ENCODE measurements around the gene ZBTB2. TPM values are rescaled to one million over a fixed set of nuclear protein-coding genes. Genes with fewer than 3 reads are reported as not detected.

Gene ZBTB2
- total RNA-seq, 1 experiment from 2014 or later: 8.9 TPM

GRCh38 chr6:151388236-151388635 is 3.1 kb downstream of the ZBTB2 start:
- no TSS peak for BruUV-seq (replicated peaks)
- H3F3A ChIP-seq (ENCODE audit: insufficient read depth, low read depth): peaks cover 37% of the 10 kb centered on the region
- H3K4me2 ChIP-seq: peak overlapping the region; percentile 77
- DNase-seq: no peak
- peaks cover 30% of the 10 kb centered on the region for H3K4me1 ChIP-seq (replicated peaks; ENCODE audit: insufficient read depth)
- no peaks in the 10 kb centered on the region for H3K27me3 ChIP-seq (ENCODE audit: insufficient read depth, low read depth)
- intact Hi-C loops (cut with micrococcal nuclease; ENCODE audit: unreplicated experiment): no loop called here
- H3K9me3 ChIP-seq (ENCODE audit: insufficient read depth, low read depth): no peaks in the 10 kb centered on the region
- TF ChIP-seq EZH2 (IDR thresholded peaks at IDR 0.05; ENCODE audit: low read depth): no peak
- TF ChIP-seq, protein P1, sequence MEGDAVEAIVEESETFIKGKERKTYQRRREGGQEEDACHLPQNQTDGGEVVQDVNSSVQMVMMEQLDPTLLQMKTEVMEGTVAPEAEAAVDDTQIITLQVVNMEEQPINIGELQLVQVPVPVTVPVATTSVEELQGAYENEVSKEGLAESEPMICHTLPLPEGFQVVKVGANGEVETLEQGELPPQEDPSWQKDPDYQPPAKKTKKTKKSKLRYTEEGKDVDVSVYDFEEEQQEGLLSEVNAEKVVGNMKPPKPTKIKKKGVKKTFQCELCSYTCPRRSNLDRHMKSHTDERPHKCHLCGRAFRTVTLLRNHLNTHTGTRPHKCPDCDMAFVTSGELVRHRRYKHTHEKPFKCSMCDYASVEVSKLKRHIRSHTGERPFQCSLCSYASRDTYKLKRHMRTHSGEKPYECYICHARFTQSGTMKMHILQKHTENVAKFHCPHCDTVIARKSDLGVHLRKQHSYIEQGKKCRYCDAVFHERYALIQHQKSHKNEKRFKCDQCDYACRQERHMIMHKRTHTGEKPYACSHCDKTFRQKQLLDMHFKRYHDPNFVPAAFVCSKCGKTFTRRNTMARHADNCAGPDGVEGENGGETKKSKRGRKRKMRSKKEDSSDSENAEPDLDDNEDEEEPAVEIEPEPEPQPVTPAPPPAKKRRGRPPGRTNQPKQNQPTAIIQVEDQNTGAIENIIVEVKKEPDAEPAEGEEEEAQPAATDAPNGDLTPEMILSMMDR (conservative IDR thresholded peaks at IDR 0.05): no peak
- ChIA-PET CTCF (interaction anchor here (0.5 kb wide), 1 partner anchor 13 kb away, joined by 3 read pairs; no protein-coding TSS in a partner anchor), POLR2A (ENCODE audit: unreplicated experiment) (no interaction called here)
- peak overlapping the region; percentile 98 for H3K27ac ChIP-seq
- no peaks in the 10 kb centered on the region for H3K9me2 ChIP-seq (ENCODE audit: insufficient read depth)
- H3K79me2 ChIP-seq (ENCODE audit: low read depth): peaks cover 77% of the 10 kb centered on the region
- no peak overlapping the region for H3K4me3 ChIP-seq
- H3K36me3 ChIP-seq (ENCODE audit: low read depth): peaks cover 4% of the 10 kb centered on the region
- H4K20me1 ChIP-seq (ENCODE audit: insufficient read depth): peaks cover 9% of the 10 kb centered on the region
- H2AFZ ChIP-seq: no peak overlapping the region

DNA sequence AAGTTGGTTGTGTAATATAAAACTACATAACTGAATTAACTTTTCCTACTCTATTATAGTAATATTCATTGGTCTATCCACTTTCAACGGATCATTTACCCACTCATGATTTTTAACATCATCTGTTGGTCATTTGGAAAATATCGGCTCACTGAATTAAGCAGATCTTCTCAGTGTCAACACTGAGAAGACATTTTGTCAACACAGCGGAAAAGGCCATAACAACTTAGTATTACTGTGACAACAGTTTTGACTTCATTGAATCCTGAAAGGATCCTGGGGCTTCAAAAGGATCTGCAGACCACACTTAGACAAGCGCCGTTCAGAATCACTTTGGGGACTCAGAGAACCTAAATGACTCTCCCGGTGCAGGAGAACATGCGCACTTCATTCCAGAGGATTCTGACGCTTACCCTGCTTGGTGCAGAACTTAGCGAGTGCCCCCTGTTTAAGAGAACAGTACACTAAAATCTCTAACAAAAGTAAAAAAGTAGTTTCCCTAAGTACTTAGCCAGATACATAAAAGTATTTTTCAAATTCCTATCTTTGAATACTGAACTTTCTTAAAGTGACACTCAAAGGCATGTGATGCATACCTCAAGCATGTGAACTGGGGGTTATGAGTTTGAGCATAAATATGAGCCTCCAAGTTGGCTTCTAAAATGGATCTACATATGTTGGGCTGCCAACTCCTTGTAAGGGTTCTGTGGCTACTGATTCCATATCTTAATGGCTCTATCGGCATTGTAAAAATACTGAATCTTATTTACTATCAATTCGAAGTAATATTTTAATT is 4.0 kb downstream of the ZBTB2 start:
- peaks cover 28% of the 10 kb centered on the region for H3F3A ChIP-seq (ENCODE audit: insufficient read depth, low read depth)
- TF ChIP-seq, protein P1 (conservative IDR thresholded peaks at IDR 0.05): no peak
- no peak for TF ChIP-seq EZH2 (IDR thresholded peaks at IDR 0.05; ENCODE audit: low read depth)
- peaks cover 4% of the 10 kb centered on the region for H3K36me3 ChIP-seq (ENCODE audit: low read depth)
- CTCF ChIA-PET: no interaction called here
- peaks cover under 1% of the 10 kb centered on the region; the same call in 1 of the 2 replicates for H4K20me1 ChIP-seq (ENCODE audit: insufficient read depth)
- BruUV-seq (replicated peaks): no TSS peak
- no peaks in the 10 kb centered on the region for H3K27me3 ChIP-seq (ENCODE audit: insufficient read depth, low read depth)
- no peak overlapping the region for H3K4me3 ChIP-seq
- POLR2A ChIA-PET (ENCODE audit: unreplicated experiment): no interaction called here
- H3K27ac ChIP-seq: peak overlapping the region; percentile 98; the same call in 1 of the 2 replicates
- H3K9me2 ChIP-seq (ENCODE audit: insufficient read depth): no peaks in the 10 kb centered on the region
- no peaks in the 10 kb centered on the region for H3K9me3 ChIP-seq (ENCODE audit: insufficient read depth, low read depth)
- H3K79me2 ChIP-seq (ENCODE audit: low read depth): peaks cover 77% of the 10 kb centered on the region
- intact Hi-C loops (cut with micrococcal nuclease; ENCODE audit: unreplicated experiment): no loop called here
- H3K4me2 ChIP-seq: no peak overlapping the region
- H3K4me1 ChIP-seq (replicated peaks; ENCODE audit: insufficient read depth): peaks cover 21% of the 10 kb centered on the region
- no peak for DNase-seq
- H2AFZ ChIP-seq: no peak overlapping the region

DNA sequence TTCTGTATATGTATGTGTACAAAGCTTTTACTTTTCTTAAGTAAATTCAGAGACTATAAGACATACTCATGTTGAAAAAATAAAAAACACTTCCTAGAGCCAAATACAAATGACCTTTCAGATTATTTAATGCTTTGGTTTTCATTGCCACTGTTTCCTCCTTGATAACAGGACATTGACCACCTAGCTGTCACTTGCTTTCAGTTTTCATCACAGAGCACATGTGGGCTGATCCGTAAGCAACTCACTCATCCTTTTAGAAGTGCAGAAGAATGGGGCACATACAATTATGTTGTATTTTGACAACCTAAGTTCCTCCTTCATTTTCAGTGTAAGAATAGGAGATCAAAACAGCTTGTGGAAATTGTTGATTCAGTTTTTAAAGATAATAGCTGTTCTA is 6.2 kb downstream of the ZBTB2 start:
- CTCF ChIA-PET: no interaction called here
- Histone ChIP-seq H3F3A (ENCODE audit: insufficient read depth, low read depth) (peaks cover 22% of the 10 kb centered on the region), H2AFZ (no peak overlapping the region), H3K4me1 (replicated peaks; ENCODE audit: insufficient read depth) (peaks cover 19% of the 10 kb centered on the region), H3K9me3 (ENCODE audit: insufficient read depth, low read depth) (no peaks in the 10 kb centered on the region), H3K27ac (no peak overlapping the region), H3K9me2 (ENCODE audit: insufficient read depth) (no peaks in the 10 kb centered on the region), H3K4me3 (no peak overlapping the region), H4K20me1 (ENCODE audit: insufficient read depth) (no peaks in the 10 kb centered on the region), H3K4me2 (no peak overlapping the region), H3K36me3 (ENCODE audit: low read depth) (peaks cover 4% of the 10 kb centered on the region), H3K79me2 (ENCODE audit: low read depth) (peaks cover 90% of the 10 kb centered on the region), H3K27me3 (ENCODE audit: insufficient read depth, low read depth) (no peaks in the 10 kb centered on the region)
- POLR2A ChIA-PET (ENCODE audit: unreplicated experiment): no interaction called here
- no TSS peak for BruUV-seq (replicated peaks)
- intact Hi-C loops (cut with micrococcal nuclease; ENCODE audit: unreplicated experiment): no loop called here
- TF ChIP-seq, protein P1 (conservative IDR thresholded peaks at IDR 0.05): no peak
- no peak for TF ChIP-seq EZH2 (IDR thresholded peaks at IDR 0.05; ENCODE audit: low read depth)
- DNase-seq: no peak

All from PC-9 (cell line).